ENCODE data around the gene RANGAP1. TPM values are rescaled to one million over a fixed set of nuclear protein-coding genes. Genes with fewer than 3 reads are reported as not detected.

The RANGAP1 gene, protein sequence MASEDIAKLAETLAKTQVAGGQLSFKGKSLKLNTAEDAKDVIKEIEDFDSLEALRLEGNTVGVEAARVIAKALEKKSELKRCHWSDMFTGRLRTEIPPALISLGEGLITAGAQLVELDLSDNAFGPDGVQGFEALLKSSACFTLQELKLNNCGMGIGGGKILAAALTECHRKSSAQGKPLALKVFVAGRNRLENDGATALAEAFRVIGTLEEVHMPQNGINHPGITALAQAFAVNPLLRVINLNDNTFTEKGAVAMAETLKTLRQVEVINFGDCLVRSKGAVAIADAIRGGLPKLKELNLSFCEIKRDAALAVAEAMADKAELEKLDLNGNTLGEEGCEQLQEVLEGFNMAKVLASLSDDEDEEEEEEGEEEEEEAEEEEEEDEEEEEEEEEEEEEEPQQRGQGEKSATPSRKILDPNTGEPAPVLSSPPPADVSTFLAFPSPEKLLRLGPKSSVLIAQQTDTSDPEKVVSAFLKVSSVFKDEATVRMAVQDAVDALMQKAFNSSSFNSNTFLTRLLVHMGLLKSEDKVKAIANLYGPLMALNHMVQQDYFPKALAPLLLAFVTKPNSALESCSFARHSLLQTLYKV
- total RNA-seq = 76.3 and 78.0 TPM in 2 replicates
- long read RNA-seq, transcript RANGAP1-201 (16 exons, 3,060 nt) = major isoform, 26 of 41 reads
- long read RNA-seq, partial matches to known transcripts = 4 of 41 reads
- long read RNA-seq, other reads (novel, unspliced or antisense) = 11 of 41 reads

DNA sequence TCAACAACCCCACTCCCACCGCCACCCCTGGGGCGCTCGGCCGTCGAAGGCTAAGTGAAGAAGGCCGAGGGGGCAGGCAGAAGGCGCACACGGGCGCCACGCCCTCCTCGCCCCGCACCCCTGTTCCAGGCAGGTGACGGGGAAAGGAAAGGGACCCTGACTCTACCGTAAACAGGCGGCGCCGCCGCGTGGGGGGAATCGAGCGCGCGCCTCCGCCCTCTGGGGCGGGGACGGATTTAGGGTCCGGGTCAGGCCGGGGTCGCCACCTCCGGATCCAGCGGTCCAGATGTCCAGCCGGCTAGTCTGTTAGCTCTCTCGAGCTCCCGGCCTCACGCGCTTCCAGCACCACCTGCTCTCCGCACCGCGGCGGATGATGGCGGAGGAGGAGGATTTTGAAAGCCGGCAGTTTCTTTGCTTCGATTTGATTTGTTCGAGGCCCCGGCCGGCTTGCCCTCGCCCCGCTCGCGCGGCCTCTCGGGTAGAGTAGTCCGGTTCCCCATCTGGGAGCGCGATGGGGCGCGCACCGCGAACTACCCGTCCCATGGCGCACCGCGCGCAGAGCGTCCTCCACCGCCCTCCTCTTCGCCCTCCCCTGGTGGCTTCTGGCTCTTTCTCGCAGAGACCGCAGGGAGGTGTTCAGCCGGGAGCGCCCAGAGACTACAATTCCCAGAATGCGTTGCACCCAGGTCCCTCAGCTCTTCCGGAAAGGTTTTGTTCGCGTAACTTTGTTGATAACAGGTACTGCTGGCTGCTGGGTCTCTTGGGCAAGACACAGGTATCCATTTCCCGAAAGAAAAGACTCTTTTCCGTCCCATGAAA, at the start of gene RANGAP1:
Gene RANGAP1, minus strand, starts transcription at position 368 of the 819 bp plus-strand sequence. CDS start 5,143 bp downstream, outside the sequence.
- peak within 1 kb of the TSS; percentile 99 for H3K27ac Mint-ChIP-seq
- peaks cover 5% of the 10 kb centered on the region for H3K36me3 Mint-ChIP-seq (ENCODE audit: insufficient read depth)
- H3K4me3 Mint-ChIP-seq (ENCODE audit: low read depth) = peak within 1 kb of the TSS; percentile 92
- peaks cover 24% of the 10 kb centered on the region for H3K4me1 Mint-ChIP-seq (ENCODE audit: low read depth)
- H3K27me3 Mint-ChIP-seq = no peaks in the 10 kb centered on the region
- TF ChIP-seq, protein P1, sequence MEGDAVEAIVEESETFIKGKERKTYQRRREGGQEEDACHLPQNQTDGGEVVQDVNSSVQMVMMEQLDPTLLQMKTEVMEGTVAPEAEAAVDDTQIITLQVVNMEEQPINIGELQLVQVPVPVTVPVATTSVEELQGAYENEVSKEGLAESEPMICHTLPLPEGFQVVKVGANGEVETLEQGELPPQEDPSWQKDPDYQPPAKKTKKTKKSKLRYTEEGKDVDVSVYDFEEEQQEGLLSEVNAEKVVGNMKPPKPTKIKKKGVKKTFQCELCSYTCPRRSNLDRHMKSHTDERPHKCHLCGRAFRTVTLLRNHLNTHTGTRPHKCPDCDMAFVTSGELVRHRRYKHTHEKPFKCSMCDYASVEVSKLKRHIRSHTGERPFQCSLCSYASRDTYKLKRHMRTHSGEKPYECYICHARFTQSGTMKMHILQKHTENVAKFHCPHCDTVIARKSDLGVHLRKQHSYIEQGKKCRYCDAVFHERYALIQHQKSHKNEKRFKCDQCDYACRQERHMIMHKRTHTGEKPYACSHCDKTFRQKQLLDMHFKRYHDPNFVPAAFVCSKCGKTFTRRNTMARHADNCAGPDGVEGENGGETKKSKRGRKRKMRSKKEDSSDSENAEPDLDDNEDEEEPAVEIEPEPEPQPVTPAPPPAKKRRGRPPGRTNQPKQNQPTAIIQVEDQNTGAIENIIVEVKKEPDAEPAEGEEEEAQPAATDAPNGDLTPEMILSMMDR (IDR thresholded peaks at IDR 0.05; ENCODE audit: unreplicated experiment) = peak; percentile 25
- peak; percentile 97 for DNase-seq (ENCODE audit: low spot score, unreplicated experiment)
- no peaks in the 10 kb centered on the region for H3K9me3 Mint-ChIP-seq (ENCODE audit: low read depth)

DNA sequence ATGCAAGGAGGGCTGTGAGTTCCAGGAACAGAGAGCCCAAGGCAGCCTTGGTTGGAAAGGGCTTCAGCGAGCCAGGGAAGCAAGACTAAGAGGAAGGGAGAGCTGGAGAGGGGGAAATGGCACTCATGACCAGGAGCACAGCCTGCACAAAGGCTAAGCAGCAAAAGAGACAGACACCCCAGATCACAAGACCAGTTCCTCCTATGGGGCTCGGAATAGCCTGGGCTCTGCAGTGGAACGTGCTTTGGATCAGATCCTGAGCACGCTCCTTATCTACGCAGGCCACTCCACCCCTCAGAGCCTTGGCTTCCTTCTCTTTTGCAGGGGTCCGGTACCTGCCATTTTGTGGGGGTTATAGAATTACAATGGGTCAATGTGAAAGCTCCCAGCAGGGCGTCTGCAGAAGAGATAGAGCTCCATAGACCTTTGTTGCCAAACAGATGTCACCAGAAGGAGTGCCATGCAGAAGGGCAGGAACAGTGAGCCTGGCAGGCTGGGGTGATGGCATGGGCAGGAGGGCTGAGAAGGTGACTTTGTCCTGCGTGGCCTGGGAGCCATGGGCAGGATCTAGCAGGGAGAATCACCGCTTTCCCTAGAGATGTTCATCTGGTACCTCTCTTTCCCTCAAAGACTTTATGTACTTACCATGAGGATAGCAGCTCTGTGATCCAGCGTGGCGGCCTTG, 49.1 kb upstream of the RANGAP1 start:
- Mint-ChIP-seq H3K4me1 (ENCODE audit: low read depth) (no peaks in the 10 kb centered on the region), H3K4me3 (ENCODE audit: low read depth) (no peak overlapping the region), H3K27ac (no peak overlapping the region), H3K9me3 (ENCODE audit: low read depth) (no peaks in the 10 kb centered on the region), H3K36me3 (ENCODE audit: insufficient read depth) (peaks cover 8% of the 10 kb centered on the region), H3K27me3 (no peaks in the 10 kb centered on the region)
- DNase-seq (ENCODE audit: low spot score, unreplicated experiment) = no peak
- TF ChIP-seq, protein P1 (IDR thresholded peaks at IDR 0.05; ENCODE audit: unreplicated experiment) = no peak

DNA sequence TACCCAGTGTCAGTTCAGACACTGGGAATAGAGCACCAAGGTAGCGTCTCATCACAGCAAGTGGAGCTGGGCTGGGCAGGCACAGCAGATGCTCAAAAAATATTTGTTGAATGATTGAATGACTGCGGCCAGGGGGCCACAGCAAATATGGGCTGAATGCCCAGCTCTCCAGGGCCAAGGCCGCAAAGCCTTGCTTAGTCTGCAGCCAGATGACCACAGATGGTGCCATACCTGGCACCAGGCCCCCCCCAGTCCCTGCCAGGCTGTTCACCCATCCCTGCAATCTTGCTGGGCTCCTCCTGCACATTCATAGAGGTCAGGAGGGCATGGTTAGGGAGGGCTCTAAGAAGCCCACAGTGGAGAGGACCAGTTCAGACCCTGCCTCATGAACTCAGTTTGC, 48.2 kb upstream of the RANGAP1 start:
- TF ChIP-seq, protein P1 (IDR thresholded peaks at IDR 0.05; ENCODE audit: unreplicated experiment) = no peak
- Mint-ChIP-seq H3K36me3 (ENCODE audit: insufficient read depth) (peaks cover 10% of the 10 kb centered on the region), H3K4me1 (ENCODE audit: low read depth) (no peaks in the 10 kb centered on the region), H3K27ac (no peak overlapping the region), H3K9me3 (ENCODE audit: low read depth) (no peaks in the 10 kb centered on the region), H3K27me3 (no peaks in the 10 kb centered on the region), H3K4me3 (ENCODE audit: low read depth) (no peak overlapping the region)
- DNase-seq (ENCODE audit: low spot score, unreplicated experiment) = no peak

DNA sequence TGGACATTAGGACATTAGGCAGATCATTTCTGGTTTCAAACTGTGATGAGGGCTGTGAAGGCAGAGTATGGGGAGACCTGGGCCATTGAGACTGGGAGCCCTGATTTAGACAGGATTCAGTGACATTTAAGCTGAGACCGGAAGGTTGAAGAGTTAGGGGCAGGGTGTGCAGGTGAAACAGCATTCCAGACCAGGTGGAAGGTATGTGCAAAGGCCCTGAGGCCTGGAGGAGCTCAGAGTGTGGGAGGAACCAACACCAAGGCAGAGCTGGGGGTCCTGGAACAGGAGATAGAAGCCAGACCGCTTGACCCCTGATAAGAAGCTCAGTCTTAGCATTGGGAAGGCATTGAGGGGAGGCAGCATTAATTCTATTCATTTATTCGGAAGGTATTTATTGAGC, 47.8 kb upstream of the RANGAP1 start:
- Mint-ChIP-seq H3K4me1 (ENCODE audit: low read depth) (no peaks in the 10 kb centered on the region), H3K36me3 (ENCODE audit: insufficient read depth) (peaks cover 10% of the 10 kb centered on the region), H3K27ac (no peak overlapping the region), H3K4me3 (ENCODE audit: low read depth) (no peak overlapping the region), H3K9me3 (ENCODE audit: low read depth) (no peaks in the 10 kb centered on the region), H3K27me3 (no peaks in the 10 kb centered on the region)
- TF ChIP-seq, protein P1 (IDR thresholded peaks at IDR 0.05; ENCODE audit: unreplicated experiment) = no peak
- no peak for DNase-seq (ENCODE audit: low spot score, unreplicated experiment)
